ENCODE results near the gene ADCY1.
"Not testable (repeated sequence)": the region's sequence is repeated elsewhere in the genome, so short reads cannot be mapped to it uniquely, and the experiment has no call there.

DNA sequence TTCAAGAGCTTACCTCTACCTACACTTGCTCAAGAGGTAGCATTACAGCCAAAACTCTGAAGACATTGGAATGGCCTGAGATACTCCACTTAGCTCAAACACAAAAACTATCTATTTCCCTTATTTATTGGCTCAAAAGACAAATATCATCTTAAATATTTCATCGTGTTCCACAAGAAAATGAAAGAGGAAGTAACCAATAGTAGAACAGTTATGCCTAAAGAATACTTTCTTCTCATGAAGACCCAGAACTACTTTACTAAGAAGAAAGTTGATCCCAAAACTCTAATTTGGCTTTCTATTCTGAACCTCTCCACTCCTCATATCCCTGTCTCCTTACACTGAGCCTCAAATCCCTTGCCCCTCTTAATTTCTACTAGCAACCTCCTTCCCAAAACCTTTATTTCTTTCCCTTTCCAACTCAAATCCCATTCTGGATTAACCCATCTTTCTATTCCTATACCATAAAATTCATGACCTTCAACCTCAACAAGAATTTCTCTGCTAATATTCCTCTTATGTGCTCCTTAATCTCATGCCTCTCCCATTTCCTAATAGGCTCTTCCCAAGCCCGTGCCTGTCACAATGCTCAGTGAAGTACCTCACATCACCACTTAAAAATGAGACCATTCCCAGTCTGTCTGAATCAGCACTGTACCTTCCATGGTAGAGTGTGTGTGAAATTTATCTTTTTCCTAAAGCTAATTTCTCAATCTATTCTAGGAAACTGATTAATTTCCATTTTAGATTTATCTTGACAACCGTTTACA lies 188.2 kb downstream of the ADCY1 start:
- TF ChIP-seq, protein P1, sequence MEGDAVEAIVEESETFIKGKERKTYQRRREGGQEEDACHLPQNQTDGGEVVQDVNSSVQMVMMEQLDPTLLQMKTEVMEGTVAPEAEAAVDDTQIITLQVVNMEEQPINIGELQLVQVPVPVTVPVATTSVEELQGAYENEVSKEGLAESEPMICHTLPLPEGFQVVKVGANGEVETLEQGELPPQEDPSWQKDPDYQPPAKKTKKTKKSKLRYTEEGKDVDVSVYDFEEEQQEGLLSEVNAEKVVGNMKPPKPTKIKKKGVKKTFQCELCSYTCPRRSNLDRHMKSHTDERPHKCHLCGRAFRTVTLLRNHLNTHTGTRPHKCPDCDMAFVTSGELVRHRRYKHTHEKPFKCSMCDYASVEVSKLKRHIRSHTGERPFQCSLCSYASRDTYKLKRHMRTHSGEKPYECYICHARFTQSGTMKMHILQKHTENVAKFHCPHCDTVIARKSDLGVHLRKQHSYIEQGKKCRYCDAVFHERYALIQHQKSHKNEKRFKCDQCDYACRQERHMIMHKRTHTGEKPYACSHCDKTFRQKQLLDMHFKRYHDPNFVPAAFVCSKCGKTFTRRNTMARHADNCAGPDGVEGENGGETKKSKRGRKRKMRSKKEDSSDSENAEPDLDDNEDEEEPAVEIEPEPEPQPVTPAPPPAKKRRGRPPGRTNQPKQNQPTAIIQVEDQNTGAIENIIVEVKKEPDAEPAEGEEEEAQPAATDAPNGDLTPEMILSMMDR (conservative IDR thresholded peaks at IDR 0.05 in 1 of 2, IDR thresholded peaks at IDR 0.05 in 1 of 2; ENCODE audit: low read depth in 1 of 2, low read length in 2 of 2) = not testable (repeated sequence)
- not testable (repeated sequence) for TF ChIP-seq EZH2 (IDR thresholded peaks at IDR 0.05; ENCODE audit: low read length, missing control alignments)
